Stimulated activated CD8-positive, alpha-beta memory T cell treated with anti-CD3 and anti-CD28 coated beads, Interleukin-4, amount 100 ng/mL, for 1 hour (primary cell): ENCODE measurements around the gene YBX3.
"Not testable (repeated sequence)": the region's sequence is repeated elsewhere in the genome, so short reads cannot be mapped to it uniquely, and the experiment has no call there.

ENCODE experiments used
- DNase-seq, 2 donors: peaks; one replicate each; pipeline ENCODE4 v3.0.0-alpha.2; 2020; ENCODE audit warnings: low read depth in 2 of 2, low spot score in 1 of 2

YBX3 gene

DNA sequence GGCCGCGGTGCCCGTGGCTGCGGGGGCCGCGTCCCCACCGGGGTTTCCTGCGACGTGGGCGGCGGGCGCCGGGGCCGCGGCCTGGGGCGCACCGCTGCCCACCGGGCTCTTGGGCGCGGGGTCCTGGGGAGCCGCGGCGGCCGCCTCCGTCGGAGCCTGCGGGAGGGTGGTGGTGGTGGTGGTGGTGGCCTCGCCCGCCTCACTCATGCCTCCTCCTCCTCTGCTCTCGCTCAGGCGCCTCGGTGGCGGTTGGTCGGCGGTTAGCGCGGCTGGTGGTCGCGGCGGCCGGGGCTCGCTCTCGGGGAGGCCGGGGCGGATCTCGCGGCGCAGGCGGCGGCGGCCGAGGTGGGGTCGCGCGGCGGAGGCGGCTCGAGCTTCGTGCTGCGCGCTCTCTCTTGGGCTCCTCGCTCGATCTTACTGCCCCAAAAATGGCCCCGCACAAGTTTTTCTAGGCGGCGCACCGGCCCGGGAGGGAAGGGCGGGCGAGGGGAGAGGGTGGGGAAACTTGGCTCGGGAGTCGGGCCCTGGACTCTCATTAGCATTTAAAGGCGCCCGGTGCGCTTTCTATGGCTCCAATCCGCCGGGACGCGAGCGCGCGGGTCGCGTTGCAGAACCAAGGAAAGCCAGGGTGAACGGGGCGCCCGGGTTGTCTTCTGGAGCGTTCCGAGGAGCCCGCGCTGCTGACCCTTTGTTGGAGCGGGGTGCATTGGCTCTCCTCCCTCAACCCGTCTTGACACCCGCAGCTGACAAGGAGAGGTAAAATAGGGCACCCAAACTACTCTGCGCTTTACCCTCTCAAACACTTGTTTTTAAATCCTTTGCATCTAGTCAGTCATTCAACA is at the start of gene YBX3:
Gene YBX3 (minus strand): TSS at position 419 of the 842 bp plus-strand sequence. CDS start 212 bp downstream, at position 207.
- peak in 1 of 2 donors; percentile 9 for DNase-seq

DNA sequence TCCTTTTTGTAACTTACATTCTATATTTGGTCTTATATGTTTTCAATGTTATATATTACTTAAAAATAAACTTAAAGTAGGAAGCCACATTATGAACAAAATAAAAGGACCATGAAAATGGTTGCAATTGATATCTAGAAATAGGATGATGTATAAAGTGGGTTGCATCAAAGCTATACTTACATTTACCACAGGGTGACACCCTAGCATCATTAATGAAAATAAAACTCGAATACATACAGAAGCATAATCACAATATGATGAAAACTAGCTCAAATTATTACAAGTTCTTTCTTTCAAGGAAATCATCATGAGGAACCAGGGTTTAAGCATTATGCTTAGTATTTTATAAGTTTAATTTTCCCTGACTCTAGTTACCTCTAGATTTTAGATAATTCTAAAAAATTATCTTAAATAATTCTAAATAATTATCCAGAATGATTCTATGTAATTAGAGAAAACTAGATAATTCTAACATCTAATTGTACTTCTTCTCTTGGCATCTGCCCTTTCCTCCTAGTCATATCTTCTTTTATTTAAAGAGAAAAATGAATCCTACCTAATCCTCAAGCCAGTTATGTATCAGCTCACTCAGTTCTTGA is 48.1 kb upstream of the YBX3 start:
- DNase-seq = no peak

DNA sequence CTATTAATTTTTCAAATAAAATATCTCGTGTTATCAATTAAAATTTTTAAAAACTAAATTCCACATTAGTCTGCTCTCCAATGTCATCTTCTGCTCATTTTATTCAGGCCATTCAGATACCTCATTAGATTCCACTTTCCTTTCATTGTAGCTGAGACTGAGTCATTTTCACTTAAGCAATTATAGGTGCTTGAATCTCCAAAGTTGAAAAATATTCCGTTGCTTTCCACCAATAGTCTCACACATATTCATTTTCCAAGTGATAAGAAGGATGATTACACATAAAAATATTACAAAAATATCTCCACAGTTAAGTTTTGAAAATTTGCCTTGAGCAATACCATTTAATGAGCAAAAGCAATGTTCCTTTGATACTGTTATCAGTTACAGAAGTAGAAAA is 36.5 kb upstream of the YBX3 start:
- no peak for DNase-seq

DNA sequence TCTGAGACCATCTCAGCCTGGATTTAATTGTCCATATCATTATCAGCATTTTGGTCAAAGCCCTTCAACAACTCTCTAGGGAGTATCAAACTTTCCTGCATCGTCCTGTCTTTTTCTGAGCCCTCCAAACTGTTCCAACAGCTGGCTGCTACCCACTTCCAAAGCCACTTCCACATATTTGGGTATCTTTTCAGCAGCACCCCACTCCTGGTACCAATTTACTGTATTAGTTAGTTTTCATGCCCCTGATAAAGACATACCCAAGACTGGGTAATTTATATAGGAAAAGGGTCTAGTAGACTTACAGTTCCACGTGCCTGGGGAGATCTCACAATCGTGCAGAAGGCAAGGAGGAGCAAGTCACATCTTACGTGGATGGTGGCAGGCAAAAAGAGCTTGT is 33.1 kb upstream of the YBX3 start:
- no peak for DNase-seq

DNA sequence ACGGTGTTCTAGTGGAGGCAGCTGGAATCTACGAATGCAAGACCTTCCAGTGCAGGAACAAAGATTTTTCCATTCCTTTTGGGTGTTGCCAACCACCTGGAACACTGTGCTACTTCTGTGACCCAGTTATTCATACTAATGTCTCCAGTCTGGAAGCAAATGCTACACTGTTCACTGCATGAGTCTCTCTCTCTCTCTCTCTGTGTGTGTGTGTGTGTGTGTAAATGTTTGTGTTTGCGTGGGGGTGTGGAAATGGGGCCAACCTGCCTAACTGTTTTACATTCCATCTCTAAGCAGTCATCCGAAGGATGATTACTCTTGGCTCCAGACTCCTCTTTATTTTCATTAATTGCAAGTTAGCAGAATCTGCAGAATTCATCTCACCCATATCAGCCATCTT is 29.9 kb upstream of the YBX3 start:
- no peak for DNase-seq

DNA sequence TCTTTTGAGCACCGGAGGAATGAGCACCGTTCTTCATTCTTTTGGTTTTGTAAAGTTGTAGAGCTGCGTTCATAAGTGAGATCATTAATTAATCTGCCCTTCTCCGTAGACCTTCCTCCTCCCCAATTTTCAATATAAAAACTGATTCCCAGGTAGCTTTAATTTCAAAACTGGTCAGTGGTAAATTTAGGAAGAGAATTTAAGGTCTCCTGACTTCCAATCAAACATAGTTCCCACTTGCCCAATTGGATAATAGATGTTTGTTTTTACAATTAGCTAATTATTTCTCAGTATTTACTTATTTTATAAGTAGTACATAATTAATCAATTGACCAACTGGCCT is 27.2 kb upstream of the YBX3 start:
- no peak for DNase-seq

DNA sequence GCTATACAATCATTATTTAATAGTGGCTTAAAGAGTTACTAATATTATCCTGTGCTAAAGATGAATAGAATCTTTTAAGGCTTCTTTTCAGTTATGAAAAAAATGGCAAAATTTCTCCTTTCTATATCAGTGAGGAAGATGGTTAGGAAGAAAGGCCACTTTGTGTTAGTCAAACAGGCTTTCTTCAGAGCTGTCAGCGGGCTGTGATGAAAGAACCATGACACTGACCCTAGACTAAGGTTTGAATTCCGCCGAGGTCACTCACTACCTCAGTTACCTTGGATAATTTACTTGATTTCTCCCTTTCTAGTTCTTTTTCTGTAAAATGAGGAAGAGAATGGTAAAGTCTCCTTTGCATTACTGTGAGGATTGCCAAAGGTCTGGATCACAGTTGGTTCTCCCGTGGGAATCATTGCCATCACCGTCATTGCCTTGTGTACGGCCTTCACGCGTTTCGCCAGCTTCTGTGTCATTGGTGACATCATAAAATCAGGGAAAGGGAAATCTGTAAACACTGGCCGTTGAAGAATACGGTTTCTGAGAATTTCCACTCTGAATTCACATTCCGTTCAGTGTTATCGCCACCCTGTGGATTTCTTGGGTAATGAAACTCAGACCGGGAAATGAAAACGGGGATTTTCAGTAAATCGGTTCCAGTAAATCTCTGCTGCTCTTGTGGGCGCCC is 26.7 kb upstream of the YBX3 start:
- DNase-seq = peak; percentile 17 to 41

DNA sequence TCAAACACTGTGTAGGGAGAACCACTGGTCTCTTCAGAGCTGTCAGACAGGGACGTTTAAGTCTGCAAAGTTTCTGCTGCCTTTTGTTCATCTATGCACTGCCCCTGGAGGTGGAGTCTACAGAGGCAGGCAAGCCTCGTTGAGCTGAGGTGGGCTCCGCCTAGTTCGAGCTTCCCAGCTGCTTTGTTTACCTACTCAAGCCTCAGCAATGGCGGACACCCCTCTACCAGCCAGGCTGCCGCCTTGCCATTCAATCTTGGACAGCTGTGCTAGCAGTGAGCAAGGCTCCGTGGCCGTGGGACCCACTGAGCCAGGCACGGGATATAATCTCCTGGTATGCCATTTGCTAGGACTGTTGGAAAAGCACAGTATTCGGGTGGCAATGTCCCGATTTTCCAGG is 24.6 kb upstream of the YBX3 start:
- DNase-seq = no peak

DNA sequence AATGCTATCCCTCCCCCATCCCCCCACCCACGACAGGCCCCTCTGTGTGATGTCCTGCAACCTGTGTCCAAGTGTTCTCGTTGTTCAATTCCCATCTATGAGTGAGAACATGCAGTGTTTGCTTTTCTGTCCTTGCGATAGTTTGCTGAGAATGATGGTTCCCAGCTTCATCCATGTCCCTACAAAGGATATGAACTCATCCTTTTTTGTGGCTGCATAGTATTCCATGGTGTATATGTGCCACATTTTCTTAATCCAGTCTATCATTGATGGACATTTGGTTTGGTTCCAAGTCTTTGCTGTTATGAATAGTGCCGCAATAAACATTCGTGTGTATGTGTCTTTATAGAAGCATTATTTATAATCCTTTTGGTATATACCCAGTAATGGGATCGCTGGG is 20.3 kb upstream of the YBX3 start:
- DNase-seq = not testable (repeated sequence)

DNA sequence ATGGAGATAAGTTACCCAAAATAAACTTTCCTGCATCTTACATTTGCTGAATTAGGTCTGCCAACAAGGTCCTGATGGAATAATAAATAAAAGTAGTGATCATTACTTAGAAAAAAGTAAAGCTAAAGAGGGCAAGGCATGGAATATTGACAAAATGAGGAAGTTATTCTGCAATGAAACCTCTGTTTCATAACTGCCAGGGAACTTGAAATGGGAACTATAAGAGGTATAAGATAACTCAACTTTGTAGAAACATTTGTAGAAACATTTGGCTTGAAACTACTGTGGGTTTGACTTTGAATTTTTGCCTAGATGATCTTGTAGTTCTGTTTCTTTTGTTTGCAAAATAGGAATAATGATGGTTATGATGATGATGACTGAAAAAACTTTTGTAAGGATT is 18.7 kb upstream of the YBX3 start:
- no peak for DNase-seq

DNA sequence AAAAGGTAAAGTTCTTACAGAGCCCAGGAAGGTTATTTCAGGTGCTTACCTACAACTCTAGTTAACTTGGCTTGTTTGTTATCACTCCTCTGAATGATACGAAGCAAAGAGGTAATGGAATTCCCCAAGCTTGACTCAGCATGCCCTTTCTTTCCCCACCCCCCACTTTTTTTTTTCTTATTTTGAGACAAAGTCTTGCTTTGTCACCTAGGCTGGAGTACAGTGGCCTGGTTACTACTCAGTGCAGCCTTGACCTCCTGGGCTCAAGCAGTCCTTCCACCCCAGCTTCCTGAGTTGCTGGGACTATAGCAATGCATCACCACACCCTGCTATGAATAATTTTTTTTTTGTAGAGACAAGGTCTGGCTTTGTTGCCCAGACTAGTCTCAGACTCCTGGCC is 17.1 kb upstream of the YBX3 start:
- DNase-seq = no peak

DNA sequence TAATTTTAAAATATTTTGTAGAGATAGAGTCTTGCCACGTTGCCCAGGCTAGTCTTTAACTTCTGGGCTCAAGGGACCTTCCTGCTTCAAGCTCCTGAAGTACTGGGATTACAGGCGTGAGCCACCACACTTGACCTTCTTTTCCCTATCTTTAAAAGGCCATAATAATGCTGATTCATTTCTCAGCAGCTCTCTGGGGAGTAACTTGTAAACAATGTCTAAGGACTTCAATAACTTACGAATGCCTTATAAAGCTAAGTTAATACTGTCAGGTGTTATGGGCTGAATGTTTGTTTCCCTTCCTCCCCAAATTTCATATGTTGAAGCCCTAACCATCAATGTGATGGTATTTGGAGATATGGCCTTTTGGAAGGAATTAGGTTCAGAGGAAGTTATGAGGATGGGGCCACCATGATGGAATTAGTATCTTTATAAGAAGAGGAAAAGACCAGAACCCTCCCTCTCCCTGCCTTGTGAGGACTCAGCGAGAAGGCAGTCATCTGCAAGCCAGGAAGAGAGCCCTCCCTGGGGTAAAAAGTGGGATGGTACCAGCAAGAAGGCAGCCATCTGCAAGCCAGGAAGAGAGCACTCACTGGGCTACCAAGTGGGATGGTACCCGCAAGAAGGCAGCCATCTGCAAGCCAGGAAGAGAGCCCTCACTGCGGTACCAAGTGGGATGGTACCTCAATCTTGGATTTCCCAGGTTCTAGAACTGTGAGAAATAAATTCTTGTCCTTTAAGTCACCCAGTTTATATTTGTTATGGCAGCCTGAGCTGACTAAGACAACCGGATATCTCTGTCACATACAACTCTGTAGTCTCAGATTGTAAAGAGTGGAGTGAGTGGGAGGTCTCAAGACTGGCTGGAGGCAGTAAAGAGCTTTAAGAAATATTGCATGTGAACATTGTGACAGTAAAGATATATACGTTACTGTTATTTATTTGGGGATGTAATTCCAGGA is 16.3 kb upstream of the YBX3 start:
- no peak for DNase-seq

DNA sequence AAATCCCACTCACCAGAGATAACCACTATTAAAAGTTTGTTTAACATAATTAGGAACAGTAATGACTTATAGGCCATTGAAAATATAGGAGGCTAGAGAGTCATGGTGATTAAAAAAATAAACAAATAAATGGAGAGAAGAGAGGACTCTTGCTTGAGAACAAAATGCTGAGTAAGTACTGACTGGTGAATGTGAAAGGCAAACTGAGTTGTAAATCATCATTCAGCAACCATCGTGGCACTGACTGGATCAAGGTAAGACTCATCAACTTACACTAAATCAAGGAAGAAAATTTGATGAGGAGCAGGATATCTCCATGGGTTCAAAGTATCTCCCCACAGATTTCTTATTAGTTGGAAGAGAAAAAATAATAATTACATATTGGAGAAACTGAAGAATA is 14.1 kb upstream of the YBX3 start:
- DNase-seq = no peak

DNA sequence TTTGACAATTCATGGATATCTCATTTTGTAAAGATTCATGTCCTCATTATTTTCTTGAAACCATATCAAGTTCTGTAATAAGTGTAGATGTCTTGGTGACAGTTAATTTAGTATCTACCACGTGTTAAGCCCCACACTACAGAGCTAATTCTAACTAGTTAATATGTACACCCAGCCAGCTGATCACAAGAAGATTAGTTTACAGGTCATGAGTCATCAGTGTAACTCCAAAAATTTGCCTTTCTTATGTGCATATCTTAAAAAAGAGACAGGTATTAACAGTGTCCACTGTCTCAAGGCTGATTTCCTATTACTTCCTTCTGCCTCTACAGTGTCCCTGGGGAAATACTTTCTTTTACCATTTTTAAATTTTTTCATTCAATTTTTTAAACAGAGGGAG is 13.3 kb upstream of the YBX3 start:
- no peak for DNase-seq

DNA sequence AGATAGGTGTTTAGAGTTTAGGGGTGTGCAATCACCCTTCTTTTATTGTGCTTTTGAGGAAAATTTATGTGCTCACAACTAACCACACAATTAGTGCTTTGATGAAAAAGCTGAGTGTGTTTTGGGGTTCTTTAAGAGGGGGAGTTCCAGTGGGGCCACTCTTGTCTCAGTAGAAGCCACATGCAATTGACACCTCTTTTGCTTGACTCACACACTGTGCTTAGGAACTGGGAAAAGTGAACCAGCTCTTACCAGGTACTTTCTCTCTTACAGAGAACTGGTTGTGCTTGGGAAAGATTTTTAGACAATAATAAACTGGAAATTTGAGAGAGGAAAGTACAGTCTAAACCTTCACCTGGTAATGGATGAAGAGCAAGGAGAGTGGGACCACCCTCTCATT is 12.3 kb upstream of the YBX3 start:
- no peak for DNase-seq

DNA sequence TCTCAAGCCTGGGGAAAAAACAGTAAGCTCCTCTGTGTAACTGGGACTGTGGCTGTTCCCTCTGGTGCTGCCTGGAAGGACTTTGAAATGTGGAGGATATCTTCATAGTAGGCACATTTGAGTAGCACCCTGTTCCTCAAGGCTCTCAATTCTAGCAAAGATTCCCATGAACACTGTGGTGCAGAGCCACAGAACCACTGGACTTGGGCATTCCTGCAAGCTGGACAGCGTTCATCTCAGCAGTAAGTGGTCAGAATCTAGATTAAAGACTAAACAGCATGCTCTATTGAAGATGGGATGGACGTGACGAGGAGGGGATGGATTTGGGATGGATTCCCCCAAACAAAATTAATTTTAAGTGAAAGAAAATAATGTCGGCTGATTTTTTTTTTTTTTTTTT is 9.4 kb upstream of the YBX3 start:
- no peak for DNase-seq

DNA sequence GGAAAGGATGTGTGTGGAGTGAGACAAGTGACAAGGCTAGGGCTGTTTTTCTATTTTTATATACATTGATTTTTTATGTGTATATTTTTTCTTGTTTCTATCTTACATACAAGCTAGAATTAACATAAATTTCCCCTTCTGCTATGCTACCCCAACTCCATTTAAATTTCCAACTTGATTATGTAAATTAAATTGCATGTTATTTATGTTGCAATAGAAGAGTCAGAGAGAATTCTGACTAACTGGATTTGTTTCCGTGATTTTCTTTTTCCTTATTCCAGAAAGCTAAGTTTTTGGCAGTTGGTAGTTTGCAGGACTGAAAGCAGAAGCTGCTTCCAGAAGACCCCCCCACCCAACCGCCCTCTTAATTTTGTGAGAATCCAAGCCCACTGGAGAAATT is 8.9 kb upstream of the YBX3 start:
- no peak for DNase-seq

DNA sequence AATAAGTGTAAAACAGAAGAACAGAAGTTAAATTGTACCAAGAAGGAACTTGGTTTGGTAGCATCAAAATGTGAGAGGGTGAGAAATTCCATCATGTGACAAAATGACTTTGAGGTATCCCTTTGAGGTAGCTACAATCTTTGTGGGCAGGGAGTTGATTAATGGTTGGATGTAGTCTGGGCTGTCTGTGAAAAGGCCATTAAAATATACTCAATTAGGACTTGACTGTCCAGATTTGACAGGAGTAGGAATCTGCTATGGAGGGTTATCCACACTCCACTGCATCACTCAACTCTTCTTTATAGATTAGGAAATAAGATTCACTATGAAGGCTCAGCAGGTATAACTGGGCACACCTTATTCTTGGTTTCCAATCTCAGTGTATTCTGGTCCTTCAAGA is 7.4 kb upstream of the YBX3 start:
- no peak for DNase-seq

DNA sequence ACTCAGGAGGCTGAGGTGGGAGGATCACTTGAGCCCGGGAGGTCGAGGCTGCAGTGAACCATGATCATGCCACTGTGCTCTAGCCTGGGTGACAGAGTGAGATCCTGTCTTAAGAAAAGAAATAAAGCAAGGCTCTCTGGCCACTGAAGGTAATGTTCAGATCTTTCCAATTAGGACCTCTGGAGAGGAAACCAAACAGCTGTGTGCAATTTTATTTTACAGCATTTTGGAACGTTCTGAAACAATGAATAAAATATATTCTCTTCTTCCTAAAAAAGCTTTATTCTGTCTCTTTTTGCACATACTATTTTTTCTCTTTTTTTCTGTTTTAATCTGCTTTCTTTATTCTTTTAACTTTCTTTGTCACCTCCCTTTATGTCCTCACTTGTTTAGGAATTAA is 5.0 kb upstream of the YBX3 start:
- DNase-seq = no peak

DNA sequence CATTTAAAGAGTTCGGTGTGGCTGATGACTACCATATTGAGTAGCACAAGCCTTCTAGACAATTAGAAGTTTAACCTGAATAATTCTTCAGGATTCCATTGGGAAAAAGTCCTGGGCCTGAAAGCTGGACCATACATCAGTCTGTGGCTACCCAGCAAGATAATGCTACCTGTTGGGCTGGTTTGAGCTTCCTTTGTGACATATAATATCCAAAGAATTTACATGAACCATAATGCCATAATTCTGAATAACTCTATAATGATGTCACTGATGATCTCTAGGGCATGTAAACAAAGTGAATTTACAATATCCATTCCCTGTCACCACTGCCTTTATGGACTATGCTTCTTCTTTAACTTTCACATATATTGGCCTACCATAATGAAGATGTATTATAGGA is 3.8 kb upstream of the YBX3 start:
- no peak for DNase-seq

DNA sequence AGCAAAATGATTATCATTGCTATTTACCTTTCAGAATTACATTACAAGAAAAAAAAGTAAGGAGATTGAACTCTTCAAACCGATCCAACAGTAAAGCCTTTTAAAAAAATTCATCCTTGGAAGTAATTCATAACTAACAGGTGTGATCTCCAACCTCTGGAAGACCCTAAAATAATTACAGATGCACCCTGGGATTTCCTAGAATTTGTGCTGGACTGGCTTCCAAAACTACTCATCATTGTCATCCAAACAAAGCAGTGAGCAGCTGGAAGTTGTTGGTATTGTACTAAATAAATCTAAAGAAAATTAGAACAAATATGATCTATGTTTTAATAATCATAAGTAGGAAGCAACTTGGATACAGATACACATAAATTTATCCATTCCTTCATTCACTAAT is 1.9 kb upstream of the YBX3 start:
- no peak for DNase-seq
